ENCODE data around the gene HSPB7.

DNA sequence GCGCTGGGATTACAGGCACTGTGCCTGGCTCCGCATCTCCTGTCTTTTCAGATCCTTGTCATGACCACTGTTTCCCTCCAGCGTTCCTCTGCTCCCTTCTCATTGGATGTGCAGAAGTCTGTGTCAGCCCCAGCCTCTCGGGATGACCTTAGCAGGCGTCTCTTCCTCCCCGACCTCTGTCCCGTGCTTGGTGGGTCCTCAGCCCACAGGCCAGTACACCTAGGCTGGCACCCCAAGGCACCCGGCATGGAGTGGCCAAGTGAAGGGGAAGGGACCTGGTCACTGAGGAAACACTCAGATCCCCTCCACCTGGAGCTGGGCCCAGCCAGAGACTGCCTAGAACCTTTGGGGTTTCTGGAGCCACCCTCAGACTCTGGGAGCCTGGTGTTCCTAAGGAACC lies 23.4 kb upstream of the HSPB7 start:
- TF ChIP-seq, protein P1, sequence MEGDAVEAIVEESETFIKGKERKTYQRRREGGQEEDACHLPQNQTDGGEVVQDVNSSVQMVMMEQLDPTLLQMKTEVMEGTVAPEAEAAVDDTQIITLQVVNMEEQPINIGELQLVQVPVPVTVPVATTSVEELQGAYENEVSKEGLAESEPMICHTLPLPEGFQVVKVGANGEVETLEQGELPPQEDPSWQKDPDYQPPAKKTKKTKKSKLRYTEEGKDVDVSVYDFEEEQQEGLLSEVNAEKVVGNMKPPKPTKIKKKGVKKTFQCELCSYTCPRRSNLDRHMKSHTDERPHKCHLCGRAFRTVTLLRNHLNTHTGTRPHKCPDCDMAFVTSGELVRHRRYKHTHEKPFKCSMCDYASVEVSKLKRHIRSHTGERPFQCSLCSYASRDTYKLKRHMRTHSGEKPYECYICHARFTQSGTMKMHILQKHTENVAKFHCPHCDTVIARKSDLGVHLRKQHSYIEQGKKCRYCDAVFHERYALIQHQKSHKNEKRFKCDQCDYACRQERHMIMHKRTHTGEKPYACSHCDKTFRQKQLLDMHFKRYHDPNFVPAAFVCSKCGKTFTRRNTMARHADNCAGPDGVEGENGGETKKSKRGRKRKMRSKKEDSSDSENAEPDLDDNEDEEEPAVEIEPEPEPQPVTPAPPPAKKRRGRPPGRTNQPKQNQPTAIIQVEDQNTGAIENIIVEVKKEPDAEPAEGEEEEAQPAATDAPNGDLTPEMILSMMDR (IDR thresholded peaks at IDR 0.05), result no peak
- TF ChIP-seq POLR2A (IDR thresholded peaks at IDR 0.05), result no peak
- no peak for TF ChIP-seq POLR2AphosphoS5 (IDR thresholded peaks at IDR 0.05)

Data from prostate gland (tissue), 2 donors.